B cell (primary cell): ENCODE results near the gene QRICH2.

Source experiments
- EZH2 ChIP-seq: IDR thresholded peaks from 2 replicates; pipeline ENCODE4 v1.6.1; 2012; ENCODE audit warnings: borderline replicate concordance, low read depth, mild to moderate bottlenecking, moderate library complexity, low read length; ENCODE audit not compliant: insufficient read depth, poor library complexity, severe bottlenecking
- TF ChIP-seq, protein P1 (sequence below): fragments of 200-600 bp; IDR thresholded peaks from one replicate; pipeline ENCODE4 v1.8.0; 2022; ENCODE audit warnings: antibody characterized with exemption, mild to moderate bottlenecking

DNA sequence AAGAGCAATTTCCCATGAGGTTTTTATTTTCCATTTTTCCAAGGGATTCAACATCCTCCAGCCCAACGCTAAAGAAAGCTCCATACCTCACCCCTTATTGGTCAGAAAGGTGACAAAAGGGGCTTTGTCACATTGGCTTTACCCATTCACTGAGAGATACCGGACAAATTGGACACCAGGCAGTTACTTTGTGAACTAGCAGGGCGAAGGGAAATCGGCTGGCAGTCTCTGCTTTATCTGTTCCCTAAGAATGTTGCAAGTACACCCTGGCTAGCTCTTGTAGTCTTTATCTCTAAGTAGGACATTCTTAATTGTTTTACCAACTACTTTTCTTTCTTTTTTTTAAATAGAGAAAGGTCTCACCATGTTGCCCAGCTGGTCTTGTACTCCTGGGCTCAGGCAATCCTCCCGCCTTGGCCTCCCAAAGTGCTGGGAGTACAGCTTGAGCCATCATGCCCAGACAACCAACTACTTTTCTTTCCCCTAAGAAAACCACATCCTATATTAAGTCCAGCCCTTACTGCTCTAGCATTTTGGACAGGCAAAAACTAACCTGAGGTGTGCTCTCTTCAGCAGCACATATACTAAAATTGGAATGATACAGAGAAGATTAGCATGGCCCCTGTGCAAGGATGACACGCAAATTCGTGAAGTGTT is 28.8 kb upstream of the QRICH2 start:
- TF ChIP-seq, protein P1, sequence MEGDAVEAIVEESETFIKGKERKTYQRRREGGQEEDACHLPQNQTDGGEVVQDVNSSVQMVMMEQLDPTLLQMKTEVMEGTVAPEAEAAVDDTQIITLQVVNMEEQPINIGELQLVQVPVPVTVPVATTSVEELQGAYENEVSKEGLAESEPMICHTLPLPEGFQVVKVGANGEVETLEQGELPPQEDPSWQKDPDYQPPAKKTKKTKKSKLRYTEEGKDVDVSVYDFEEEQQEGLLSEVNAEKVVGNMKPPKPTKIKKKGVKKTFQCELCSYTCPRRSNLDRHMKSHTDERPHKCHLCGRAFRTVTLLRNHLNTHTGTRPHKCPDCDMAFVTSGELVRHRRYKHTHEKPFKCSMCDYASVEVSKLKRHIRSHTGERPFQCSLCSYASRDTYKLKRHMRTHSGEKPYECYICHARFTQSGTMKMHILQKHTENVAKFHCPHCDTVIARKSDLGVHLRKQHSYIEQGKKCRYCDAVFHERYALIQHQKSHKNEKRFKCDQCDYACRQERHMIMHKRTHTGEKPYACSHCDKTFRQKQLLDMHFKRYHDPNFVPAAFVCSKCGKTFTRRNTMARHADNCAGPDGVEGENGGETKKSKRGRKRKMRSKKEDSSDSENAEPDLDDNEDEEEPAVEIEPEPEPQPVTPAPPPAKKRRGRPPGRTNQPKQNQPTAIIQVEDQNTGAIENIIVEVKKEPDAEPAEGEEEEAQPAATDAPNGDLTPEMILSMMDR: no peak
- TF ChIP-seq EZH2: no peak
